HG03520 (cell line): ENCODE data around the gene KRI1.
"Not testable (repeated sequence)": the region's sequence is repeated elsewhere in the genome, so short reads cannot be mapped to it uniquely, and the experiment has no call there.

Experiments used
- ATAC-seq: cut with Tn5 transposase; IDR thresholded peaks from one replicate; pipeline ENCODE4 v1.9.1; 2021; ENCODE audit warnings: mild to moderate bottlenecking, moderate library complexity; ENCODE audit not compliant: unreplicated experiment

Gene KRI1

DNA sequence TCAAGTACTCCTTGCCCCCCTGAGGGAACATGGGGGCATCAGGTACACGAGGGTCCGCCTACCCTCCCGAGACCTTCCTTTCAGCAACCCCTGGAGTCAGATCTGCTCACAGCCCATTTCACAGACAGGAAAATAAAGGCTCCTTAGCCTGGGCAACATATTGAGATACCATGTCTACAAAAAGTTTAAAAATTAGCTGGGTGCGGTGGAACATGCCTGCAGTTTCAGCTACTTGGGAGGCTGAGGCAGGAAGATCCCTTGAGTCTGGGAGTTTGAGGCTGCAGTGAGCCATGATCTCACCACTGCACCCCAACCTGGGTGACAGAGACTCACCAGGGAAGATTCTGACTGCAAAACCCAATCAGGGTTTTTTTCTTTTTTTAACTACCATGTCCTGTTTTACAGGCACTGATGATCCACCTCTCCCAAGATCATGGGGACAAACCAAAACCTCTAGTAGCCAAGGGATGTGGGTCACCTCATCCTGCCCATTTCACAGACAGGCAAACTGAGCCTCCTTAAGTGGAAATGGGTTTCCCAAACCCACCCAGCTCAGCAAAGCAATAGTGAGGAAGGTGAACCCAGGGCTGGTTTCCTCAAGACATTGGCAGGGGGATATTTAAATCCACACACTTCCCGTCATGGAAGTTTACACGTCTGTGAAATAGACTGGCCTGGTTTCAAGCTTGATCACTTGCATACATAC is 9.4 kb upstream of the KRI1 start:
- no peak for ATAC-seq

DNA sequence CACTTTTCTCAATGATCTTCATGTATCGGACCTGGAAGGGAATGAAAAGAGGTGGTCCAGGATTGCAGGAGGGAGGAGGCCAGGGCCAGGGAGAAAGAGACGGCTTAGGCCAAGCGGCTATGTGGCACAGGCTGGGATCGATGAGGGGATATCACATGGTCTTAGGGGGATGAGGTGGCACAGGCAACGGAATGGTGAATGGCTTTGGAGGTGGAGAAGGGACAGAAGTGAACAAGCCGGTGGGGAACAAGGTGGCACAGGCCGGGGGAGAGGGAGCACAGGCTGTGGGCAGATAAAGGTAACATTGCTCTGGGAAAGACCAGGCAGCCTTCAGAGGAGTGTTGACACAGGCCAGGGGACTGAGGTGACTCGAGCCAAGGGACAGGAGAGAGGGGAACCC is 8.7 kb upstream of the KRI1 start:
- no peak for ATAC-seq

DNA sequence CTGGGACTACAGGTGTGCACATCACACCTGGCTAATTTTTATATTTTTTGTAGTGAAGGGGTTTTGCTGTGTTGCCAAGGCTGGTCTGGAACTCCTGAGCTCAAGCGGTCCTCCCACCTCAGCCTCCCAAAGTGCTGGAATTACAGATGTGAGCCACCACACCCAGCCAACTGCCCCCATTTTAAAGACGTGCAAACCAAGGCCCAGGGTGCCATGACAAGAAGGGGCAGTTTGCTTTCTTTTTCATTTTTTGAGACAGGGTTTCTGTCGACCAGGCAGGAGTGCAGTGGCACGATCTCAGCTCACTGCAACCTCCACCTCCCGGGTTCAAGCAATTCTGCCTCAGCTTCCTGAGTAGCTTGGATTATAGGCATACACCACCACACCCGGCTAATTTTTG is 8.0 kb upstream of the KRI1 start:
- not testable (repeated sequence) for ATAC-seq

DNA sequence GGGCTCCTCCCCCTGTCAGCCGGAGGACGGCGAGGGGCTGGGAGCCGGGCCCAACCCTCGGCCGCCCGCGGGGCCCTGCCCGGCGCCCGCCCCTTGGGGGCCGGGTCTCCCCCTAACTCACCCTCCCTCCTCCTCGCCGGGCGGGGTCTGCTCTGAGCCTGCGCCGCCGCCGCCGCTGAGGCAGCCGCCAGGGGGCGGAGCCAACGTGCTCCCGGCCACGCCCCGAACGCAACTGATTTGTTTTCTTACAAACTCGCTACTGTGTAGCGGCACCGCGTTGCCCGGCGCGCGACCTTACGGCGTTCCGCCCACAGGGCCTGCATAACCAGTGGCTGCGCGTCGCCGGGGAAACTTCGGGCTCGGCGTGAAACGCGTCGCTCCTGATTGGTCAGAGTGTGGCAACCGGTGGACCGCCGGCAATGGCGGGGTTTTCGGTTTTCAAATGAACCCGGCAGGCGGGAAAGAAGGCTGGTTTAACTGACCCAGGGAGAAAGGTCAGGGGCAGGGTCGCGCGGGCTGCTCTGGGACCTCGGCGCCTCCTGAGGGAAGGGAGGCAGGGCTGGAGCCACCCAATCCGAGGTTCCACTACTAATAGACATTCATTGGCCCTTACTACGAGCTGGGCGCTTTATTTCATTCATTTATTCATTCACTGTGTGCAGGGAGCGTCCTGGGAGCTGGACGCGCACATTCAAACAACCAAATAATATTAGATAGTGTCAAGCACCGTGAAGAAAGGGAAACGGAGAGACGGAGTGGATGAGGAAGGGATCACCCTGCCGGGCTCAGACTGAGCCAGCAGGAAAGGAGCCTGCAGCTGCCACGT is 3.2 kb upstream of the KRI1 start, which contains the start of gene CDKN2D:
Gene CDKN2D (minus strand): TSS at position 154 of the 826 bp plus-strand sequence. CDS start 326 bp downstream, outside the sequence.
- ATAC-seq, result peak; percentile 59

DNA sequence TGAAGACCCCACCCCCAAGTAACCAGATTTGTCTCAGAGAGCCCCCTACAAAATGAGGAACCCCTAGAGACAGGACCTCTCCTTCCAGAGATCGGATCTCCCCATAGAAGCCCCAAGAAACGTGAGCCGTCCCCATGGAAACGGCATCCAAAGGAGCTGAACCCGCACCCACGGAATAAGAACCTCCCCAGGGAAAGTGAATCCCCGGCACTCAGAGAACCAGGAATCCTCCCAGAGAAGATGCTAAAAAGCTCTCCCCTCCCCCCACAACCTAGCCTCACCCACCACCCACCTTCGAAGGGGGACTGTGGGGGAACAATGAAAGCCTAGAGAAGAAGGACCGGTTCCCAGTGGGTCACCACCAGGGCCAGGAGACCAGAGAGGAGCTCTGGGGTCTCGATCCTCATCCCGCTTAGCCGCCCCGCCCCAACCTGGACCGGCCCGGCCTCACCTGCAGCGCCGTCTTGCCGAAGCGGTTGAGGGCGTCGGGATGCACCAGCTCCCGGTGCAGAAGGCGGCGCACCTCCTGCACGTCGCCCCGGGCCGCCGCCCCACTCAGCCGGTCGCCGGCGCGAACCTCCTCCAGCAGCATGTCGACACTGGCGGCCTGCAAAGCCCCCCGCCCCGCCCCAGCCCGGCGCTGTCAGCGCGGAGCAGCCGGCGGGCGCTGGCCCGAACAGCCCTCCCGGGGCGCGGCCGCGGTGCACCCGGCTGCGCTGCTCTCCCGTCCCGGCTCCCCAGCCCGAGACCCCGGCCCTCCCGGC is 2.4 kb upstream of the KRI1 start:
- ATAC-seq, result peak; percentile 2

DNA sequence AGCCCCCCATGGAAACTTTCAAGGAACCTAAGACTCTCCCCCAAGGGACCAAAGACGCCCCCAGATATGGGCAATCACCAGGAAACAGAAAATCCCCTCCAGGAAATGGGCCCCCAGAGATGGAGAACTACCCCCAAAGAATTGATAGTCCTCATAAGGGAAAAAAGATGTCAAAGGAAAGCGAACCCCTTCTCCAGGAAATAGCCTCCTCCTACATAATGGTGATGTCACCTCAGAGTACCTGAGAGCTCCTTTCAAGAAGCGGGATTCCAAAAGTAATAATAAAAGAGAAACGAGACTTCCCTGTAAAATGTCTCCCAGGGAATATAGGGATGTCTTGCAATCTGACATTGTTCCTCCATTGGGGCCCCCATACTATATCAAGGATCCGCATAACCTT is 1.8 kb upstream of the KRI1 start:
- no peak for ATAC-seq

DNA sequence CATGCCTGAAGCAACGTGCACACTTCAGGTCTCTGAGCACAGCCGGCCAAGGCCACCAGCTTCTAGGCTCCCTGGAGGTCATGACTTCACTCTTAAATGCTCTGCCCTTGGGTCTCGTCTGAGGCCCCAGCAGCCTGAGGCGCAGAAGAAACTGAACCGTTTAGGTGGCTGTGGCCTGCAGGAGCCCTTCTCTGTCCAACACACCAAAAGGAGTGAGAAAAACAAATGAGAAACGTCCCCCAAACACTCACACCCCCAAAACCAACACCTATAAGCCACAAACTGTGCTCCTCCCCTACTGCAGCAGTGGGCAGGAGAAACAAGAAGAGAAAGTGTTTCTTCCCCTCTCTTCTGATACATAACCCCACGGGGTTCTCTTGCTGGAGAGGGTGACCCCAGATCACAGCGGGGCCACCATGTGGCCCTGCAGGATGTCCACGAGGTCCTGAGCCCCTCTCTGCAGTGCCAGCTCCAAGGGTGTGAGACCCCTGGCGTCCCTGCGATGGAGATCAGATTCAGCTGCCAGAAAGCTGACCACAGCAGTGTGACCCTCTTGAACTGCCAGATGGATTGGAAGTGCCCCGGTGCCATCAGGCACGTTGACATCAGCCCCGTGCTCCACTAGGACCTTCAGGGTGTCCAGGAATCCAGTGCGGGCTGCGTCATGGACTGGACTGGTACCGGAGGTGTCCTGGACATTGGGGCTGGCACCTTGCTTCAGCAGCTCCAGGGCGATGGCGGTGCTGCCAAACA is 1.0 kb upstream of the KRI1 start:
- no peak for ATAC-seq

DNA sequence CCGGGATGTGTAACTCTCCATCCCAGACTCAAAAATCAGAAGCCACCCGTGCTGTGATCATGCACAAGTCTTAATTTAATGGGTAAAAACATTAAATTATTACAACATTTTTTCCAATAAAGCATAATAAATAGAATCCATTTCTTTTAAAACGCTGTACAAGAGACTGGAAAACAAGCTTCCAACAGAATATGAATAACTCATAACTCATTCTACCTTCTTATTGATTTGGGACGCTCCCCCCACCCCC is 523 bp upstream of the KRI1 start:
- ATAC-seq, result no peak

DNA sequence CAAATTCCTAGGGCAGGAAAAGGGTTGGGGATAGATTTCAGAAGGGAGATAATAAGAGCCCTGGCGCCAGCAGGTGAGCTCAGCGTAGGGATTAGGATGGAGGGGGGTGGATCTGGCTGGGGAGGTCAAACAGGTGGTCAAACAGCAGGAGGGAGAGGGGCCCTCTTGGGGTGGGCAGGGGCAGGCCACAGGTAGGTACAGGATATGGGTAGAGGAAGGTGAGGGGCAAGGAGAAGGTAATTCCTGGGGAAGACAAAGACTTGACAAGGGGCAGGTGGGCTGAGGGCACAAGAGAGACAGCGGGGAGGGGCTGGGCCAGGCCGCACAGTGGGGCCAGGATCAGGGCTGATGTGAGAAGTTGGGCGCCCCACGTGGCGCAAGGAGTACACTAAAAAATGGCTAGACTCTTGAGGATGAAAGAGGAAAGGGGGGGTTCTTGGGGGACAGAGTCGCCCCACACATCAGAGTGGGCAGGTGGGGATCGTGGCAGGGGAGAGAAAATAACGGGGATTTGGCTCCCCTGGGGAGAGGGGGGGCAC is 713 bp downstream of the KRI1 start:
- ATAC-seq, result no peak

DNA sequence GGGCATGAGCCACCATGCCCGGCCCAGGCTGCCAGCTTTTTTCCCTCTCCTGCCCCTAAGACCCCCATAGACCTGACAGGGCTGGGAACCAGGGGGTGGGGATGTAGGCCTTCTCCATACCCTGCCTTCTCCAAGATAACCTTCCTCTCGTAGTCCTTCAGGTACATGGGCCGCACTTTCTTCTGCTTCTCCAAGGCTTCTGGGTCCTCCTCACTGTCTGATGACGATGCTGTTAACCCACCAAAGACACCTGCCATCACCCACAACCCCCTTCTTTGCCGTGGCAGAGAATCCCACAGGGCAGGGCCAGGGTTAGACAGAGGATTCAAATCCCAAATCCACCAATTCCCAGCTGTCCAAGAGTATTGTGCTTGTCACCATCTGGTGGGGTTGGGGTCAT is 3.2 kb downstream of the KRI1 start:
- ATAC-seq, result no peak

DNA sequence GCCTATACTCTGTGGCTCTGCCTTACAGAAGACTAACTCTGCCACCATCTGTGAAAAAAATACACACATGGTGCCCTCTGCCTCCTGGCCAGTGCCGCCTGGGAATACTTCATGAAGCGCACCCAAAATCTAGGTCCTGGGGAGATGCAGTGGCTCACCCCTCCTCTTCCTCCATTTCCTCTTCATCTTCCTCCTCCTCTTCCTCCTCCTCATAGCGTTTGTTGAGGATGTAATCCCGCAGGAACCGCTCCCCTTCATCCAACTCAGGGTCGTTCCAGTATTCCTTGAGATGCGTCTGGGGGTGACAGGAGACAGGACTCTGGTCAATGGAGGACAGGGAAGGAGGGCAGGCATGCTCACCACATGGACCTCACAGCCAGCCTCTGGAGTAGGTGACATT is 5.7 kb downstream of the KRI1 start:
- ATAC-seq, result no peak

DNA sequence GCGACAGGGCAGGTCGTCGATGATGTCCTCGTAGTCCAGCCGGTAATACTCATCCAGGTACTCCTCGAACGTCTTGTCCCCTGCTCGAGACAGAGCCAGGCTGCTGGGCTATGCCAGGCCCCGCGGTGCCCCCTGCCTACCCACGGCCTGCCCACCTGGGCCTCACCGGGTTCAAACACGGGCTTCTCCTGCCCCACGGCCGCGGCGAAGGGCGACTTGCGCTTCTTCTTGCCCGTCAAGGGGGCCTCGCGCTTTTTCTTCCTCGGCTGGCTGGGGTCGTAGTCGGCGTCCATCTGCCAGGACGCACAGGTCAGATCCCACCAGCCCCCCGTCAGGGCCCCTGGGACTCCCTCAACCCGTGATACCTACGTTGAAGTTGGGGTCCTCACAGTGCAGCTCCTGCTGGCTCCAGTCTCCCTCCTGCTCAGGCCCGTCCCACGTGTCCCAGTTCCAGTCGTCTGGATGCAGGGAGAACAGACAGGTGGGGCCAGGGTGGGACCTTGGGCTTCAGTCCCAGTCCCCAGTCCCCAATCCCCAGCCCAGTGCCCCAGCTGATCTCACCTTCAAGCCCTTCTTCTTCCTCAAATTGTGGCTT is 8.1 kb downstream of the KRI1 start:
- no peak for ATAC-seq

DNA sequence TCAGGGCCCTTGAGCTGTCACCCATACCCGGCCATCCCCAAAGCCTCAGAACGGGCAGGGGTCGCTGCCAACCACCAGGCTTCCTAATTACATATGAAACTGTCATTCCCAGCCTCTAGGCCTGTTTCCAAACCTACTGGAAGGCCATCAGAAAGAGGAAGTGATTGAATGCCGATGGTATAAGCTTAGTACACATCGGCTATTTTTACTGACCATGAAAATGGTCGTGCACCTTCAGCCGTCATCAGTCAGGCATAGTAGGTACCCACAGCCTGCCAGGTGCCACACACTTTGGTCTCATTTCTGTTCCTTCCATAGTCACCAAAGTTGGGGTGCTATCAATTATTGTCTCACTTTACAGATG is 10.2 kb downstream of the KRI1 start:
- ATAC-seq, result no peak

DNA sequence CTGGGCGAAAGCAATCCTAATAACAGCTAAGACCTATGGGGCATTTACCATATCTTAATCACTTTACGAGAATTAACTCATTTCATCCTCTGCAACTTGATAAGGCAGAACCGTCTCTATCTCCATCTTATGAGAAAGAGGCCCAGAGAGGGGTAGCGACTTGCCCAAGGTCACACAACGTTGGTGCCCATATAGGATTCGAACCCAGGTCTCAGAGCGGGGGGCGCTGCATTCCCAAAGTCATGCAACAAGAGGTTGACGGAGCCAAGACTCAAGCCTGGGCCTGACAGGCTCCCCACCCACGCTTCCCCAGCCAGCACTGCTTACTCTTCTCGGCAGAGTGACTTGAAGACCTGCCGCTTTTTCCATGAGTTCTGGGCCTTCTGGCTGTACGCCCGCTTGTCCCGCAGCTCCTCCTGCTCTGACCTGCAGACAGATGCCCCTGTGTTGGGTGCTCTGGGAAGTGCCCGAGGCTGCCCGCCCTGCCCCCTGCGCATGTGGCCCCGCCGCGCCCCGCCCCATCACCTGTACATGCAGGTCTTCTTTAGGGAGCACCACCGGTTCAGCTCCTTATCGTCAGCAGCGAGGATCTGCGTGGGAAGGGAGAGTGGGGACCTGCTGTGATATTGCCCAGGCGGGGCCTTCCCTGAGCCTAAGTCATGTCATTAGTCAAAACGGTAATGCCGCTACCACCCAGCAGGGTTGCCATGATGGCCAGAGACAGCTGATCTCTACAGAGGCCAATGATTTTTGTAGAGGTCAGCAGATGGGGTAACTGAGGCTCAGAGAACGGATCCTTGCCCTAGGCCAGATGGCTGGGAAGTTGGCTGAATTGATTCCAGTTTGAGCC is 10.8 kb downstream of the KRI1 start:
- ATAC-seq, result no peak

DNA sequence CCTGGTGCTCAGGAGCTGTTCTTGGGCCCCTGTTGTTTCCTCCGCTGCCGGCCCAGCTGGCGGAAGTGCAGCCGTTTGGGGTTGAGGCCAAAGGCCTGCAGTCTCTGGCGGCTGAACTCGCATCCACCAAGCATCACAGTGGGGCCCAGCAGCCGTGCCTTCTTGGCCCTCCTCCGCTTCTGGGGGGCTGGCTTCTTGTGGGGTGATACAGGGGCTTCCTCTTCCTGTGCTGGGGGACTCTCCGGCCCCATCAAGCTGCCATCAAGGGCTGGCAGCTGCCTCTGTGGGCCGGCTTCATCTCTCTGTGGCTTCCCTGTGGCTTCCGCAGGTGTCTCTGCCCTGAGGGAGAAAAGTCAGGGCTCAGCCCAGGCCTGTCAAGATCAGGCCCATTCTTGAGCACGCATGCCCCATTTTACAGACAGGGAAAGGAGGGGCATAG is 11.8 kb downstream of the KRI1 start:
- ATAC-seq, result no peak

DNA sequence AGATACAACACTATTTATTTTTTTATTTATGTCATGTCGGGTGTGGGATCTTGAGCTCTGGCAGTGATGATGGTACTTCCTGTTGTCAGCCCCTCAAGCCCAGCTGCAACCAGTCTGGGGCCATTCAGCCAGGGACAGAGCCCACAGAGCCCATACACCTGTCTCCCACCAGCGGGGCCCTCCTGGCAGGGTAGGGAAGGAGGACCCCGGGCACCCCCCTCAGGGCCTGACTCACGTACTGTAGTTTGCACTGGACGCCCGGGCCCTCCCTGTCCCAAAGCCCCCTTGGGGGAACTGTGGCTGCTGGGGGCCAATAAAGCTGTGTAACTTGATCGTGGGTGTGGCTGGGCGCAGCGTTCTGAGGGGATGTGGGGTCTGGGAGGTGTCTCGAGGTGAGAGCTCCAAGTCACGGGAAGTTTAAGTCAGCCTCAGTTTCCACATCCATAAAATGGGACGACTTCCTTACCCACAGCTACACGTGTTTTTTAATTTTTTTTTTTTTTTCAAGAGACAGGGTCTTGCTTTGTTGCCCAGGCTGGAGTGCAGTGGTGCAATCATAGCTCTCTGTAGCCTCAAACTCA is 12.6 kb downstream of the KRI1 start:
- no peak for ATAC-seq

DNA sequence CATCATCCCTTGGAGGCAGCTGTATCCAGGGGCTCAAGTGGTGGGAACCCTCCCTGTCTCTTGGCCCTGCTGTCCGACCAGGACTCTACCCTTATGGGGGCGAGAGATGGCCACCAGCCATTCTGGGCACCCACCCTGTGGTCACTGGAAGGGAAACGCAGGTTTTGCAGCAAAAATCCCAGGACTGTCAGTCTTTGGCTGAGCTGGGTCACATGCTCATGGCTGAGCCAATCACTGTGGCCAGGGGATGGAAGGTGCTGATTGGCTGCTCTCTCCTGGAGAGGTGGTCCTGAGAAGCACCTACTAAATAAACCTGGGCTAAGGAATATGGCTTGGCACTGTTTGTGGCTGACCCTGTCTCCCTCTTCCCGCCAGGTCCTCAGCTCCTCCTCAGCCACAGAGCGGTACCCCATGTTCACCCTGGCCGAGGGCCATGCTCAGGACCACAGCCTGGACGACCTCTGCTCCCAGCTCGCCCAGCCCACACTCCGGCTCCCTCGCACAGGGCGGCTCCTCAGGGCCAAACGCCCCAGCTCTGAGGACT is 13.2 kb downstream of the KRI1 start:
- ATAC-seq, result no peak

DNA sequence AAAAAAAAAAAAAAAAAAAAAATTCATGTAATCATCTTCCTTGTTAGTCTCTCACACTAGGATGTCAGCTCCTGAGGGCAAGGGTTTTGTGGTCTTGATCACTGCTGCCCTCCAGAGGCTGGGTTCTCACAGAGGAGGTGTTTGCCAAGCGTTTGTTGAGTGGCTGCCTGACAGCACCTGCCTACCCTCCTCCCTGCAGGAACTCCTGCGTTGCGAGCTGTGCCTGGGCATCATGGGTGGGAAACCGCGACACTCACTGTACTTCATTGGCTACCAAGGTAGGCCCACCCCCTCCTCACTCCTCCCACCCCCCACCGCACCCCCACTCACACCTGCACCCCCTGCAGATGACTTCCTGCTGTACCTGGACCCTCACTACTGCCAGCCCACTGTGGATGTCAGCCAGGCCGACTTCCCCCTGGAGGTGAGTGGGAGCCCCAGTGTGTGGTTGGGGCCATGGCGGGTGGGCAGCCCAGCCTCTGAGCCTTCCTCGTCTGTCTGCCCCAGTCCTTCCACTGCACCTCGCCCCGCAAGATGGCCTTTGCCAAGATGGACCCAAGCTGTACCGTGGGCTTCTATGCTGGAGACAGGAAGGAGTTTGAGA is 14.0 kb downstream of the KRI1 start:
- ATAC-seq, result no peak

DNA sequence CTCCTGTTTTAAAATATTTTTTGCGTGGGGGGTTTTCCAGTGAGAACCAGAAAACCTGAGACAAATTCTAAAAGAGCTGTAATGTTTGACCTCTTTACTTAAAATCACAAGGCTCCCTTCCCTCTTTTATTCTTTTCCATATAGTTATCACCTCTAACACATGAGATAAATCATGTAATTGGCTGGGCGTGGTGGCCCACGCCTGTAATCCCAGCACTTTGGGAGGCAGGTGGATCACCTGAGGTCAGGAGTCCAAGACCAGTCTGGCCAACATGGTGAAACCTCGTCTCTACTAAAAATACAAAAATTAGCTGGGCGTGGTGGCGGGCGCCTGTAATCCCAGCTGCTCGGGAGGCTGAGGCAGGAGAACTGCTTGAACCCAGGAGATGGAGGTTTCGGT is 14.8 kb downstream of the KRI1 start:
- not testable (repeated sequence) for ATAC-seq
